SHP77 treated with DMSO at 0.1 percent for 48 hours (cell line): ENCODE measurements around the gene CPNE5.

ENCODE experiments used
- DNase-seq: peaks from one replicate; lab custom pipeline; 2025; lab: John Stamatoyannopoulos, UW

CPNE5 gene

GRCh38 chr6:36857325-36857724 lies 18.1 kb upstream of the CPNE5 start:
- no peak for DNase-seq

GRCh38 chr6:36856277-36856676 lies 17.0 kb upstream of the CPNE5 start:
- DNase-seq = no peak

GRCh38 chr6:36855750-36856149 lies 16.5 kb upstream of the CPNE5 start:
- no peak for DNase-seq

GRCh38 chr6:36853325-36853724 lies 14.1 kb upstream of the CPNE5 start:
- no peak for DNase-seq

GRCh38 chr6:36852481-36853147 lies 13.4 kb upstream of the CPNE5 start:
- DNase-seq = no peak

GRCh38 chr6:36851626-36852025 lies 12.4 kb upstream of the CPNE5 start:
- DNase-seq = no peak

- no peak for DNase-seq
These were observed 11.9 kb upstream of the CPNE5 start for GRCh38 chr6:36851149-36851614.

GRCh38 chr6:36850021-36850420 lies 10.8 kb upstream of the CPNE5 start:
- no peak for DNase-seq

- peak; percentile 6 for DNase-seq
These were observed 9.6 kb upstream of the CPNE5 start for GRCh38 chr6:36848658-36849441.

- DNase-seq = no peak
These were observed 8.7 kb upstream of the CPNE5 start for GRCh38 chr6:36847991-36848390.

- no peak for DNase-seq
These were observed 7.9 kb upstream of the CPNE5 start for GRCh38 chr6:36847152-36847551.

- no peak for DNase-seq
These were observed 6.0 kb upstream of the CPNE5 start for GRCh38 chr6:36845233-36845632.

- DNase-seq = no peak
These were observed 5.3 kb upstream of the CPNE5 start for GRCh38 chr6:36844232-36845170.

GRCh38 chr6:36843170-36843569 lies 3.9 kb upstream of the CPNE5 start:
- no peak for DNase-seq

- DNase-seq = no peak
These were observed 2.5 kb upstream of the CPNE5 start for GRCh38 chr6:36841756-36842155.

GRCh38 chr6:36840432-36841403 lies 1.5 kb upstream of the CPNE5 start:
- no peak for DNase-seq

GRCh38 chr6:36839749-36840431 lies 646 bp upstream of the CPNE5 start:
- DNase-seq = no peak

GRCh38 chr6:36837686-36838085 lies 1.6 kb downstream of the CPNE5 start:
- DNase-seq = no peak

GRCh38 chr6:36837022-36837339 lies 2.3 kb downstream of the CPNE5 start:
- no peak for DNase-seq

GRCh38 chr6:36836111-36837021 lies 2.9 kb downstream of the CPNE5 start:
- DNase-seq = no peak
